C4-2B (cell line): Measurements from ENCODE around the gene TWIST2.

Experiments
- CTCF ChIP-seq: fragments of 450-650 bp; conservative IDR thresholded peaks from 2 replicates; pipeline ENCODE4 v1.5.1; 2017; ENCODE audit warnings: mild to moderate bottlenecking
- ZFX ChIP-seq: fragments of 450-650 bp; IDR thresholded peaks from 2 replicates; pipeline ENCODE4 v1.6.1; 2017

- no peak for TF ChIP-seq ZFX
- no peak for TF ChIP-seq CTCF
These were observed 14.0 kb downstream of the TWIST2 start for GRCh38 chr2:238861766-238862315.
